Colonic mucosa (tissue), 4 donors: ENCODE results near the gene CORO2B. TPM values are rescaled to one million over a fixed set of nuclear protein-coding genes. Genes with fewer than 3 reads are reported as not detected.

Experiments
- DNase-seq: peaks from one replicate; pipeline ENCODE4 v3.0.0-alpha.2; 2020
- H3K27ac ChIP-seq: fragments of 200-600 bp; one replicate; pipeline ENCODE4 v1.8.0; 2021
- H3K27me3 ChIP-seq: fragments of 200-600 bp; one replicate; pipeline ENCODE4 v1.8.0; 2021
- H3K36me3 ChIP-seq: fragments of 200-600 bp; one replicate; pipeline ENCODE4 v1.8.0; 2021
- H3K4me1 ChIP-seq: fragments of 200-600 bp; one replicate; pipeline ENCODE4 v1.8.0; 2021; ENCODE audit warnings: mild to moderate bottlenecking
- H3K4me3 ChIP-seq: fragments of 200-600 bp; one replicate; pipeline ENCODE4 v1.8.0; 2021
- H3K9ac ChIP-seq, 2 donors: one replicate each; pipeline ENCODE4 v1.7.0; 2013; ENCODE audit warnings: control low read depth in 2 of 2, low read depth in 2 of 2, low read length in 2 of 2
- H3K9me3 ChIP-seq: fragments of 200-600 bp; one replicate; pipeline ENCODE4 v1.8.0; 2021
- CTCF ChIP-seq: fragments of 200-600 bp; IDR thresholded peaks from one replicate; pipeline ENCODE4 v1.8.0; 2022; ENCODE audit warnings: antibody characterized with exemption, mild to moderate bottlenecking
- intact Hi-C: fragments of 100-400 bp; cut with DNase I; formaldehyde crosslinking; loops from one replicate; pipeline ENCODE4 v1.14.1; 2022
- total RNA-seq, 2 donors: library from RNA; stranded (reverse); fragmentation: NEBNext Ultra II Directional in 1 of 2; extraction: Animal tissue kit (Norgen Biotek cat#: 25700) in 1 of 2; gene quantifications; one replicate each; pipeline ENCODE4 v1.2.1, GENCODE V29; 2021
- donor health status: healthy.
- donor health status: DM: no; HTN: no; CAD: no.
- donor health status: DM: no; HTN: no; CAD: no.

CORO2B gene
- total RNA-seq, 2 donors from 2014 or later: 0.77 to 1.2 TPM

- Histone ChIP-seq H3K9ac (no peak overlapping the region), H3K27me3 (no peaks in the 10 kb centered on the region), H3K27ac (no peak overlapping the region), H3K36me3 (no peaks in the 10 kb centered on the region), H3K9me3 (no peaks in the 10 kb centered on the region), H3K4me3 (no peak overlapping the region), H3K4me1 (no peaks in the 10 kb centered on the region)
- no peak for TF ChIP-seq CTCF
- intact Hi-C loops: no loop called here
- DNase-seq: no peak
Measured at GRCh38 chr15:68594533-68595259, 15.9 kb downstream of the CORO2B start.

DNA sequence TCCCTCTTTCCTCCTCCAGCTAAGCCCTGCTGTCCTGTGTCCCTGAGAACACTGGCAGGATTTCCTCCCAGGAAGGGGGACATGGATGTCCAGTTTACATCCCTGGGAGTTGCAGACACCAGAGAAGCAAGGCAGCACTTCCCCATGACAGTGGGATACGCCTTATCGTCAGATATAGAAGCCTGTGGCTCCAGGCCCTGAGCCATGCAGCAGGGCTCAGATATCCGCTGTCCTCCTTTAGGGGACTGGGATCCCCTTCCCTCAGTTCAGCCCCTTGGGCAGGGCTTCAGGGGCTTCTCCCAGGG is 16.4 kb downstream of the CORO2B start:
- no peak overlapping the region for H3K27ac ChIP-seq
- no peak overlapping the region for H3K9ac ChIP-seq
- H3K27me3 ChIP-seq: no peaks in the 10 kb centered on the region
- no peak for TF ChIP-seq CTCF
- intact Hi-C loops: no loop called here
- DNase-seq: no peak
- H3K9me3 ChIP-seq: no peaks in the 10 kb centered on the region
- no peaks in the 10 kb centered on the region for H3K36me3 ChIP-seq
- no peaks in the 10 kb centered on the region for H3K4me1 ChIP-seq
- H3K4me3 ChIP-seq: no peak overlapping the region

GRCh38 chr15:68595761-68596160 is 17.0 kb downstream of the CORO2B start:
- intact Hi-C loops: no loop called here
- Histone ChIP-seq H3K4me1 (no peaks in the 10 kb centered on the region), H3K9me3 (no peaks in the 10 kb centered on the region), H3K9ac (no peak overlapping the region), H3K36me3 (no peaks in the 10 kb centered on the region), H3K4me3 (no peak overlapping the region), H3K27me3 (no peaks in the 10 kb centered on the region), H3K27ac (no peak overlapping the region)
- no peak for TF ChIP-seq CTCF
- no peak for DNase-seq

- Histone ChIP-seq H3K4me1 (no peaks in the 10 kb centered on the region), H3K27me3 (no peaks in the 10 kb centered on the region), H3K27ac (no peak overlapping the region), H3K9ac (no peak overlapping the region), H3K4me3 (no peak overlapping the region), H3K9me3 (no peaks in the 10 kb centered on the region), H3K36me3 (no peaks in the 10 kb centered on the region)
- no peak for TF ChIP-seq CTCF
- intact Hi-C loops: no loop called here
- DNase-seq: no peak
Measured at GRCh38 chr15:68596691-68597090, 17.9 kb downstream of the CORO2B start.

DNA sequence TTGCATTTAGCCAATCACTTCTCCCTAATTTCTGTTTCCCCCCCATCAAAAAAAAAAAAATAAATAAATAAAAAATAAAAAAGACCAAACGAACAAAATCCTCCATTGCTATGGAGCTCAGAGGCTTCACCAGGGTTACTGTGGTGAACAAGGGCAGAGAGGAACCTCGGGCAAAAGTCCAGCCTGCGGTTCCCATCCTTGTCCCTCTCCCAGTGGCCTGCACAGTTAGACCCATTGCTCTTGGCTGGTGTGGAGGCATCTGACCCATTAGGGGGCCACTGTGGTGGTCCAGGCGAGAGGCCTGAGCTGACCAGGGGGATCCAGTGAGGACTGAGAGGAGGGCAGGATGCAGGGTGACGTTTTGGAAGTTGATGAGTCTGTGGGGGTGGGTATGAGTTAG is 18.8 kb downstream of the CORO2B start:
- DNase-seq: no peak
- Histone ChIP-seq H3K4me3 (no peak overlapping the region), H3K9ac (no peak overlapping the region), H3K27ac (no peak overlapping the region), H3K4me1 (no peaks in the 10 kb centered on the region), H3K36me3 (no peaks in the 10 kb centered on the region), H3K27me3 (no peaks in the 10 kb centered on the region), H3K9me3 (no peaks in the 10 kb centered on the region)
- TF ChIP-seq CTCF: no peak
- intact Hi-C loops: no loop called here
